Type B pancreatic cell (in vitro differentiated cells): ENCODE data around the gene LEP. TPM values are rescaled to one million over a fixed set of nuclear protein-coding genes. Genes with fewer than 3 reads are reported as not detected.
A peak's percentile ranks its signal among the peaks of the same experiment; 100 is the strongest.

Experiments
- DNase-seq: peaks from one replicate; pipeline ENCODE4 v3.0.0; 2021; ENCODE audit warnings: mixed read lengths; ENCODE audit not compliant: unreplicated experiment; ENCODE audit errors: extremely low spot score
- H3K27ac Mint-ChIP-seq: 2 replicates; pipeline ENCODE4 v1.8.0; 2021; ENCODE audit warnings: mild to moderate bottlenecking, mixed read lengths
- H3K27me3 Mint-ChIP-seq: 2 replicates; pipeline ENCODE4 v1.8.0; 2021; ENCODE audit warnings: mixed read lengths
- H3K36me3 Mint-ChIP-seq: 2 replicates; pipeline ENCODE4 v1.8.0; 2021; ENCODE audit warnings: mixed read lengths
- H3K4me1 Mint-ChIP-seq: one replicate; pipeline ENCODE4 v1.8.0; 2021; ENCODE audit warnings: mixed read lengths; ENCODE audit not compliant: unreplicated experiment
- H3K4me3 Mint-ChIP-seq: 2 replicates; pipeline ENCODE4 v1.8.0; 2021; ENCODE audit warnings: mild to moderate bottlenecking, mixed read lengths
- H3K9me3 Mint-ChIP-seq: 2 replicates; pipeline ENCODE4 v1.8.0; 2021; ENCODE audit warnings: mixed read lengths
- CTCF ChIP-seq: fragments of 200-600 bp; sonication (generic); conservative IDR thresholded peaks from 2 replicates; pipeline ENCODE4 v1.5.0; 2021; ENCODE audit warnings: antibody characterized with exemption, mild to moderate bottlenecking
- total RNA-seq: library from RNA; stranded (reverse); gene quantifications from 2 replicates; pipeline ENCODE4 v1.2.1, GENCODE V29; 2021; ENCODE audit warnings: low replicate concordance

The LEP gene
- total RNA-seq, 1 donor from 2014 or later, result not detected

GRCh38 chr7:128265906-128266300 is 24.8 kb downstream of the LEP start:
- peaks cover 16% of the 10 kb centered on the region for H3K4me1 Mint-ChIP-seq
- H3K9me3 Mint-ChIP-seq, result no peaks in the 10 kb centered on the region
- no peak overlapping the region for H3K4me3 Mint-ChIP-seq
- no peak for TF ChIP-seq CTCF
- H3K27me3 Mint-ChIP-seq, result no peaks in the 10 kb centered on the region
- no peaks in the 10 kb centered on the region for H3K36me3 Mint-ChIP-seq
- DNase-seq, result no peak
- no peak overlapping the region for H3K27ac Mint-ChIP-seq

- no peak for TF ChIP-seq CTCF
- DNase-seq, result no peak
- no peaks in the 10 kb centered on the region for H3K9me3 Mint-ChIP-seq
- H3K27ac Mint-ChIP-seq, result peak overlapping the region; percentile 78
- no peaks in the 10 kb centered on the region for H3K27me3 Mint-ChIP-seq
- H3K4me1 Mint-ChIP-seq, result peaks cover 16% of the 10 kb centered on the region
- H3K36me3 Mint-ChIP-seq, result no peaks in the 10 kb centered on the region
- H3K4me3 Mint-ChIP-seq, result peak overlapping the region; percentile 42
These were observed 25.4 kb downstream of the LEP start for GRCh38 chr7:128266529-128266882.

GRCh38 chr7:128266883-128267594 is 26.0 kb downstream of the LEP start:
- Mint-ChIP-seq H3K27me3 (no peaks in the 10 kb centered on the region), H3K27ac (peak overlapping the region; percentile 78), H3K4me1 (peaks cover 16% of the 10 kb centered on the region), H3K4me3 (peak overlapping the region; percentile 42), H3K36me3 (no peaks in the 10 kb centered on the region), H3K9me3 (no peaks in the 10 kb centered on the region)
- TF ChIP-seq CTCF, result no peak
- DNase-seq, result no peak

GRCh38 chr7:128267595-128267924 is 26.5 kb downstream of the LEP start:
- H3K36me3 Mint-ChIP-seq, result no peaks in the 10 kb centered on the region
- peak; percentile 50 for TF ChIP-seq CTCF
- no peak for DNase-seq
- peaks cover 16% of the 10 kb centered on the region for H3K4me1 Mint-ChIP-seq
- H3K4me3 Mint-ChIP-seq, result peak overlapping the region; percentile 42
- H3K27me3 Mint-ChIP-seq, result no peaks in the 10 kb centered on the region
- H3K9me3 Mint-ChIP-seq, result no peaks in the 10 kb centered on the region
- peak overlapping the region; percentile 78 for H3K27ac Mint-ChIP-seq

- H3K9me3 Mint-ChIP-seq, result no peaks in the 10 kb centered on the region
- no peaks in the 10 kb centered on the region for H3K36me3 Mint-ChIP-seq
- no peak overlapping the region for H3K4me3 Mint-ChIP-seq
- DNase-seq, result no peak
- no peak for TF ChIP-seq CTCF
- no peaks in the 10 kb centered on the region for H3K27me3 Mint-ChIP-seq
- H3K4me1 Mint-ChIP-seq, result peaks cover 16% of the 10 kb centered on the region
- no peak overlapping the region for H3K27ac Mint-ChIP-seq
These were observed 27.2 kb downstream of the LEP start for GRCh38 chr7:128268233-128268632.
